Keratinocyte (primary cell): ENCODE results near the gene EME1. TPM values are rescaled to one million over a fixed set of nuclear protein-coding genes. Genes with fewer than 3 reads are reported as not detected.

Source experiments
- DNase-seq: peaks from one replicate; pipeline ENCODE4 v3.0.0-alpha.2; 2011; ENCODE audit warnings: low read depth, missing footprints, low spot score
- FAIRE-seq: peaks from 2 replicates; lab custom pipeline; 2011; peaks lifted over from hg19 to GRCh38; lab: Jason Lieb, UNC
- H2AFZ ChIP-seq: 2 replicates; pipeline ENCODE4 v1.6.0; 2012; ENCODE audit warnings: low read length, control low read depth, inconsistent platforms; ENCODE audit not compliant: control insufficient read depth
- H3K27ac ChIP-seq: 2 replicates; pipeline ENCODE4 v1.5.1; 2011; ENCODE audit warnings: low read length; ENCODE audit not compliant: control insufficient read depth, insufficient read depth
- H3K27me3 ChIP-seq: 3 replicates; pipeline ENCODE4 v1.6.0; 2011; ENCODE audit warnings: low read length; ENCODE audit not compliant: control insufficient read depth, insufficient read depth; ENCODE audit errors: extremely low read depth
- H3K36me3 ChIP-seq, 2 experiments: 2 replicates in 1 of 2; 3 replicates in 1 of 2; pipeline ENCODE4 v1.5.1; 2011; ENCODE audit warnings: low read length in 2 of 2, mild to moderate bottlenecking in 1 of 2; ENCODE audit not compliant: control insufficient read depth in 2 of 2, insufficient read depth in 2 of 2; ENCODE audit errors: extremely low read depth in 1 of 2
- H3K4me1 ChIP-seq: 3 replicates; pipeline ENCODE4 v1.5.1; 2011; ENCODE audit warnings: low read length; ENCODE audit not compliant: control insufficient read depth, insufficient read depth; ENCODE audit errors: extremely low read depth
- H3K4me2 ChIP-seq: 3 replicates; pipeline ENCODE4 v1.6.0; 2011; ENCODE audit warnings: low read depth, low read length; ENCODE audit not compliant: control insufficient read depth, insufficient read depth; ENCODE audit errors: extremely low read depth
- H3K4me3 ChIP-seq, 3 experiments: fragments of 200-600 bp in 1 of 3; sonication (generic) in 1 of 3; 2 replicates in 2 of 3; 3 replicates in 1 of 3; pipeline ENCODE4 v1.5.1; 2011 to 2016; ENCODE audit warnings: low read length in 3 of 3, mild to moderate bottlenecking in 3 of 3, control low read depth in 2 of 3, inconsistent platforms in 1 of 3, low read depth in 1 of 3, mixed read lengths in 1 of 3, mixed run types in 1 of 3, moderate library complexity in 1 of 3; ENCODE audit not compliant: control insufficient read depth in 2 of 3, insufficient read depth in 2 of 3; ENCODE audit errors: extremely low read depth in 1 of 3
- H3K79me2 ChIP-seq: 2 replicates; pipeline ENCODE4 v1.6.0; 2012; ENCODE audit warnings: low read length; ENCODE audit not compliant: control insufficient read depth, insufficient read depth
- H3K9ac ChIP-seq: 3 replicates; pipeline ENCODE4 v1.6.0; 2011; ENCODE audit warnings: low read length; ENCODE audit not compliant: control insufficient read depth, insufficient read depth; ENCODE audit errors: extremely low read depth
- H3K9me1 ChIP-seq: 3 replicates; pipeline ENCODE4 v1.6.0; 2011; ENCODE audit warnings: low read length; ENCODE audit not compliant: control insufficient read depth, insufficient read depth; ENCODE audit errors: extremely low read depth
- H3K9me3 ChIP-seq: 2 replicates; pipeline ENCODE4 v1.5.1; 2012; ENCODE audit warnings: low read depth, low read length; ENCODE audit not compliant: control insufficient read depth
- H4K20me1 ChIP-seq: 3 replicates; pipeline ENCODE4 v1.6.0; 2011; ENCODE audit warnings: low read length; ENCODE audit not compliant: control insufficient read depth, insufficient read depth; ENCODE audit errors: extremely low read depth
- EZH2 ChIP-seq: IDR thresholded peaks from one replicate; pipeline ENCODE4 v1.6.1; 2012; ENCODE audit warnings: inconsistent platforms, mild to moderate bottlenecking, low read length, moderate library complexity
- dilution Hi-C: fragments of 300-500 bp; cut with MboI; formaldehyde crosslinking; loops from one replicate; pipeline ENCODE4 v1.7.0; 2020; ENCODE audit warnings: low sequenced_read_pairs; ENCODE audit not compliant: extremely low pct_ligation_motif_present
- polyA plus RNA-seq, 5 experiments: library from polyadenylated mRNA; depleted of rRNA in 3 of 5; stranded (reverse) in 3 of 5; stranded (forward) in 1 of 5; unstranded in 1 of 5; fragments of >200 nt; gene quantifications; 1 replicate in 1 of 5; 2 replicates in 3 of 5; 3 replicates in 1 of 5; pipeline versions ENCODE4 v1.2.1 to v1.2.3, GENCODE V29; 2011 to 2012; ENCODE audit warnings: missing spikeins in 2 of 5, low read depth in 1 of 5, low replicate concordance in 1 of 5
- TF ChIP-seq, protein P1 (sequence below), 3 experiments: IDR thresholded peaks in 1 of 3; conservative IDR thresholded peaks in 1 of 3; optimal IDR thresholded peaks in 1 of 3; 2 replicates in 2 of 3; 3 replicates in 1 of 3; pipeline versions ENCODE3 to v1.5.1; 2011; ENCODE audit warnings: low read length in 3 of 3, mild to moderate bottlenecking in 3 of 3, moderate library complexity in 2 of 3, control low read depth in 1 of 3, inconsistent platforms in 1 of 3; ENCODE audit not compliant: insufficient read depth in 2 of 3; ENCODE audit errors: extremely low read depth in 1 of 3

Gene EME1
- polyA plus RNA-seq, 1 donor (not counting 4 experiments of a cell fraction or from before 2014, with no cell fraction given): 4.7 TPM

DNA sequence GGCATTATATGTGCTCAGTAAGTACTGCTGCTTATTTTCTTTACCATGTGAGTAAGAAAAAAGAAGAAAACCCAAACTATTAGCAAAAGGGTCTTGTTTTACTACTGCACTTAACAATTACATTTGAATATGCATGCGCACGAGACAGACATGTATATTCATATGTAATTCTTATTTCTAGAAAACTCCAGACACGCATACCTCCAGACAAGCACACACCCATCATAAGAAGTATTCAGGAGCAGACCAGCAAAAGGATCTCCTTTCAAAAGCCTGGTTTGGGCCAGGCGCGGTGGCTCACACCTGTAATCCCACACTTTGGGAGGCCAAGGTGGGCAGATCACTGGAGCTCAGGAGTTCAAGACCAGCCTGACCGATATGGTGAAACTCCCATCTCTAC, 16.5 kb downstream of the EME1 start:
- DNase-seq (no peak), FAIRE-seq (no peak)
- Histone ChIP-seq H3K27ac (no peak overlapping the region), H3K4me3 (no peak overlapping the region), H3K9me1 (no peaks in the 10 kb centered on the region), H2AFZ (no peak overlapping the region), H3K4me2 (no peak overlapping the region), H3K27me3 (no peaks in the 10 kb centered on the region), H3K9me3 (no peaks in the 10 kb centered on the region), H3K36me3 (peaks cover 62 to 87% of the 10 kb centered on the region in 2 experiments), H3K4me1 (no peaks in the 10 kb centered on the region), H3K79me2 (peaks cover 66% of the 10 kb centered on the region), H4K20me1 (peaks cover 11% of the 10 kb centered on the region), H3K9ac (no peak overlapping the region)
- no peak for TF ChIP-seq EZH2
- TF ChIP-seq, protein P1, sequence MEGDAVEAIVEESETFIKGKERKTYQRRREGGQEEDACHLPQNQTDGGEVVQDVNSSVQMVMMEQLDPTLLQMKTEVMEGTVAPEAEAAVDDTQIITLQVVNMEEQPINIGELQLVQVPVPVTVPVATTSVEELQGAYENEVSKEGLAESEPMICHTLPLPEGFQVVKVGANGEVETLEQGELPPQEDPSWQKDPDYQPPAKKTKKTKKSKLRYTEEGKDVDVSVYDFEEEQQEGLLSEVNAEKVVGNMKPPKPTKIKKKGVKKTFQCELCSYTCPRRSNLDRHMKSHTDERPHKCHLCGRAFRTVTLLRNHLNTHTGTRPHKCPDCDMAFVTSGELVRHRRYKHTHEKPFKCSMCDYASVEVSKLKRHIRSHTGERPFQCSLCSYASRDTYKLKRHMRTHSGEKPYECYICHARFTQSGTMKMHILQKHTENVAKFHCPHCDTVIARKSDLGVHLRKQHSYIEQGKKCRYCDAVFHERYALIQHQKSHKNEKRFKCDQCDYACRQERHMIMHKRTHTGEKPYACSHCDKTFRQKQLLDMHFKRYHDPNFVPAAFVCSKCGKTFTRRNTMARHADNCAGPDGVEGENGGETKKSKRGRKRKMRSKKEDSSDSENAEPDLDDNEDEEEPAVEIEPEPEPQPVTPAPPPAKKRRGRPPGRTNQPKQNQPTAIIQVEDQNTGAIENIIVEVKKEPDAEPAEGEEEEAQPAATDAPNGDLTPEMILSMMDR (optimal IDR thresholded peaks at IDR 0.05 in 1 of 3, IDR thresholded peaks at IDR 0.05 in 1 of 3, conservative IDR thresholded peaks at IDR 0.05 in 1 of 3; ENCODE audit: extremely low read depth in 1 of 3, insufficient read depth in 2 of 3, low read length in 3 of 3): no peak
- dilution Hi-C loops: no loop called here

DNA sequence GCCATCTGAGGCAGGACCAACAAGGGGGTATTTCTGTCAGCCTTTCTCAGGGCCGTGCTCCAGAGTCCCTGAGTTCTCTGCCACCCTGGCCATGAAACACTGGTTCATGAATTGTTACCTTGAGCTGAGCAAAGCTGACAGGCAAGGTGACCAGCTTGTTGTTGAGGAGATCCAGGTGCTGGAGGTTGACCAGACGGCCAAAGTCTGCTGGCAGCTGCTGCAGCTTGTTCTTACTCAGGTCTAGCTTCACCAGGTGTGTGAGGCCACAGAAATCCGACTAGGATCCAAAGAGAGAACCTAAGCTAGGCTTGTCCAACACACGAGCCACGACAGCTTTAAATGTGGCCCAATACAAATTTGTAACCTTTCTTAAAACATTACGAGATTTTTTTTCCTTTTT, 19.6 kb downstream of the EME1 start:
- peaks cover 14% of the 10 kb centered on the region for H3K4me1 ChIP-seq
- no peaks in the 10 kb centered on the region for H3K9me1 ChIP-seq
- no peak overlapping the region for H2AFZ ChIP-seq
- H3K4me3 ChIP-seq: no peak overlapping the region
- no peaks in the 10 kb centered on the region for H3K27me3 ChIP-seq
- FAIRE-seq (no peak), DNase-seq (no peak)
- peaks cover 11% of the 10 kb centered on the region for H4K20me1 ChIP-seq
- dilution Hi-C loops: no loop called here
- no peak overlapping the region for H3K4me2 ChIP-seq
- H3K27ac ChIP-seq: no peak overlapping the region
- TF ChIP-seq EZH2: no peak
- TF ChIP-seq, protein P1 (optimal IDR thresholded peaks at IDR 0.05 in 1 of 3, IDR thresholded peaks at IDR 0.05 in 1 of 3, conservative IDR thresholded peaks at IDR 0.05 in 1 of 3; ENCODE audit: extremely low read depth in 1 of 3, insufficient read depth in 2 of 3, low read length in 3 of 3): no peak
- no peak overlapping the region for H3K9ac ChIP-seq
- no peaks in the 10 kb centered on the region for H3K9me3 ChIP-seq
- peaks cover 86% of the 10 kb centered on the region for H3K79me2 ChIP-seq
- H3K36me3 ChIP-seq: peaks cover 45 to 70% of the 10 kb centered on the region in 2 experiments
